ENCODE measurements around the gene UBAP1. TPM values are rescaled to one million over a fixed set of nuclear protein-coding genes. Genes with fewer than 3 reads are reported as not detected.
"Not testable (repeated sequence)": the region's sequence is repeated elsewhere in the genome, so short reads cannot be mapped to it uniquely, and the experiment has no call there.

The UBAP1 gene
- total RNA-seq, 1 experiment from 2014 or later, result 22.6 TPM

GRCh38 chr9:34240006-34240405, 61.2 kb downstream of the UBAP1 start:
- Histone ChIP-seq H3K9ac (ENCODE audit: low read length) (no peak overlapping the region), H3K27ac (ENCODE audit: low read length) (peak overlapping the region; percentile 27; the same call in 1 of the 2 replicates), H4K20me1 (ENCODE audit: insufficient read depth, low read depth, low read length) (no peaks in the 10 kb centered on the region), H3K9me3 (ENCODE audit: low read length) (no peaks in the 10 kb centered on the region), H3K4me1 (ENCODE audit: low read length) (peaks cover 14% of the 10 kb centered on the region), H3K79me2 (ENCODE audit: low read length) (peaks cover 55% of the 10 kb centered on the region), H3K9me2 (replicated peaks; ENCODE audit: insufficient read depth, low read length) (no peaks in the 10 kb centered on the region), H2AFZ (ENCODE audit: low read length) (no peak overlapping the region), H3K4me3 (ENCODE audit: low read length) (no peak overlapping the region), H3K4me2 (ENCODE audit: low read depth, low read length, poor library complexity, severe bottlenecking) (no peak overlapping the region), H3K36me3 (ENCODE audit: insufficient read depth, low read length) (peaks cover 32% of the 10 kb centered on the region), H3K27me3 (ENCODE audit: low read length) (no peaks in the 10 kb centered on the region)
- no peak for DNase-seq

GRCh38 chr9:34242830-34243229, 64.0 kb downstream of the UBAP1 start:
- DNase-seq, result no peak
- Histone ChIP-seq H3K9me3 (ENCODE audit: low read length) (no peaks in the 10 kb centered on the region), H3K9me2 (replicated peaks; ENCODE audit: insufficient read depth, low read length) (no peaks in the 10 kb centered on the region), H3K9ac (ENCODE audit: low read length) (no peak overlapping the region), H2AFZ (ENCODE audit: low read length) (no peak overlapping the region), H3K4me1 (ENCODE audit: low read length) (peaks cover 19% of the 10 kb centered on the region), H3K79me2 (ENCODE audit: low read length) (peaks cover 61% of the 10 kb centered on the region), H3K27ac (ENCODE audit: low read length) (no peak overlapping the region), H4K20me1 (ENCODE audit: insufficient read depth, low read depth, low read length) (no peaks in the 10 kb centered on the region), H3K36me3 (ENCODE audit: insufficient read depth, low read length) (peaks cover 22% of the 10 kb centered on the region), H3K4me3 (ENCODE audit: low read length) (no peak overlapping the region), H3K27me3 (ENCODE audit: low read length) (no peaks in the 10 kb centered on the region), H3K4me2 (ENCODE audit: low read depth, low read length, poor library complexity, severe bottlenecking) (no peak overlapping the region)

GRCh38 chr9:34245212-34245611, 66.4 kb downstream of the UBAP1 start:
- not testable (repeated sequence) for H2AFZ ChIP-seq (ENCODE audit: low read length); H3K4me3 ChIP-seq (ENCODE audit: low read length); H3K9ac ChIP-seq (ENCODE audit: low read length); H3K27ac ChIP-seq (ENCODE audit: low read length); H3K27me3 ChIP-seq (ENCODE audit: low read length); H3K4me1 ChIP-seq (ENCODE audit: low read length); H3K4me2 ChIP-seq (ENCODE audit: low read depth, low read length, poor library complexity, severe bottlenecking); H3K9me2 ChIP-seq (replicated peaks; ENCODE audit: insufficient read depth, low read length); H3K9me3 ChIP-seq (ENCODE audit: low read length); H4K20me1 ChIP-seq (ENCODE audit: insufficient read depth, low read depth, low read length); DNase-seq
- H3K79me2 ChIP-seq (ENCODE audit: low read length), result peaks cover 52% of the 10 kb centered on the region
- peaks cover 20% of the 10 kb centered on the region; the same call in 1 of the 2 replicates for H3K36me3 ChIP-seq (ENCODE audit: insufficient read depth, low read length)

GRCh38 chr9:34246453-34246852, 67.6 kb downstream of the UBAP1 start:
- Histone ChIP-seq H3K27ac (ENCODE audit: low read length) (no peak overlapping the region), H3K4me1 (ENCODE audit: low read length) (peaks cover 5% of the 10 kb centered on the region; the same call in 1 of the 2 replicates), H3K36me3 (ENCODE audit: insufficient read depth, low read length) (peaks cover 19% of the 10 kb centered on the region; the same call in 1 of the 2 replicates), H3K4me3 (ENCODE audit: low read length) (no peak overlapping the region), H3K79me2 (ENCODE audit: low read length) (peaks cover 45% of the 10 kb centered on the region), H3K9me2 (replicated peaks; ENCODE audit: insufficient read depth, low read length) (no peaks in the 10 kb centered on the region), H3K9me3 (ENCODE audit: low read length) (no peaks in the 10 kb centered on the region), H3K4me2 (ENCODE audit: low read depth, low read length, poor library complexity, severe bottlenecking) (no peak overlapping the region), H3K9ac (ENCODE audit: low read length) (no peak overlapping the region), H4K20me1 (ENCODE audit: insufficient read depth, low read depth, low read length) (0 out of 2 replicates have a peak, but pooled peaks cover 2% of the 10 kb centered on the region), H3K27me3 (ENCODE audit: low read length) (no peaks in the 10 kb centered on the region), H2AFZ (ENCODE audit: low read length) (no peak overlapping the region)
- DNase-seq, result peak; percentile 51

GRCh38 chr9:34247782-34248181, 68.9 kb downstream of the UBAP1 start:
- H3K4me3 ChIP-seq (ENCODE audit: low read length); H3K4me2 ChIP-seq (ENCODE audit: low read depth, low read length, poor library complexity, severe bottlenecking); DNase-seq; H3K27me3 ChIP-seq (ENCODE audit: low read length); H3K9me3 ChIP-seq (ENCODE audit: low read length); H3K27ac ChIP-seq (ENCODE audit: low read length); H4K20me1 ChIP-seq (ENCODE audit: insufficient read depth, low read depth, low read length); H3K9me2 ChIP-seq (replicated peaks; ENCODE audit: insufficient read depth, low read length); H2AFZ ChIP-seq (ENCODE audit: low read length); H3K9ac ChIP-seq (ENCODE audit: low read length): not testable (repeated sequence)
- Histone ChIP-seq H3K4me1 (ENCODE audit: low read length) (peaks cover 13% of the 10 kb centered on the region), H3K36me3 (ENCODE audit: insufficient read depth, low read length) (peaks cover 14% of the 10 kb centered on the region; the same call in 1 of the 2 replicates), H3K79me2 (ENCODE audit: low read length) (peaks cover 37% of the 10 kb centered on the region)

GRCh38 chr9:34249274-34249673, 70.4 kb downstream of the UBAP1 start:
- H3K27me3 ChIP-seq (ENCODE audit: low read length), result no peaks in the 10 kb centered on the region
- peaks cover 29% of the 10 kb centered on the region for H3K79me2 ChIP-seq (ENCODE audit: low read length)
- no peak overlapping the region for H3K4me2 ChIP-seq (ENCODE audit: low read depth, low read length, poor library complexity, severe bottlenecking)
- peaks cover 9% of the 10 kb centered on the region; the same call in 1 of the 2 replicates for H3K36me3 ChIP-seq (ENCODE audit: insufficient read depth, low read length)
- no peak overlapping the region for H2AFZ ChIP-seq (ENCODE audit: low read length)
- 0 out of 2 replicates have a peak, but pooled peaks cover 2% of the 10 kb centered on the region for H4K20me1 ChIP-seq (ENCODE audit: insufficient read depth, low read depth, low read length)
- peaks cover 19% of the 10 kb centered on the region for H3K4me1 ChIP-seq (ENCODE audit: low read length)
- no peak overlapping the region for H3K4me3 ChIP-seq (ENCODE audit: low read length)
- H3K9ac ChIP-seq (ENCODE audit: low read length), result no peak overlapping the region
- H3K9me2 ChIP-seq (replicated peaks; ENCODE audit: insufficient read depth, low read length), result no peaks in the 10 kb centered on the region
- no peak for DNase-seq
- no peaks in the 10 kb centered on the region for H3K9me3 ChIP-seq (ENCODE audit: low read length)
- no peak overlapping the region for H3K27ac ChIP-seq (ENCODE audit: low read length)

GRCh38 chr9:34250721-34251120, 71.9 kb downstream of the UBAP1 start:
- H3K27me3 ChIP-seq (ENCODE audit: low read length), result no peaks in the 10 kb centered on the region
- H3K9me2 ChIP-seq (replicated peaks; ENCODE audit: insufficient read depth, low read length), result no peaks in the 10 kb centered on the region
- 0 out of 2 replicates have a peak, but pooled peaks cover 2% of the 10 kb centered on the region for H4K20me1 ChIP-seq (ENCODE audit: insufficient read depth, low read depth, low read length)
- H3K79me2 ChIP-seq (ENCODE audit: low read length), result peaks cover 29% of the 10 kb centered on the region
- peaks cover 19% of the 10 kb centered on the region for H3K4me1 ChIP-seq (ENCODE audit: low read length)
- no peak overlapping the region for H3K27ac ChIP-seq (ENCODE audit: low read length)
- DNase-seq, result no peak
- no peak overlapping the region for H3K4me2 ChIP-seq (ENCODE audit: low read depth, low read length, poor library complexity, severe bottlenecking)
- H3K9me3 ChIP-seq (ENCODE audit: low read length), result no peaks in the 10 kb centered on the region
- no peak overlapping the region for H3K4me3 ChIP-seq (ENCODE audit: low read length)
- H2AFZ ChIP-seq (ENCODE audit: low read length), result no peak overlapping the region
- H3K36me3 ChIP-seq (ENCODE audit: insufficient read depth, low read length), result peaks cover 9% of the 10 kb centered on the region; the same call in 1 of the 2 replicates
- no peak overlapping the region for H3K9ac ChIP-seq (ENCODE audit: low read length)

GRCh38 chr9:34252016-34252415, 73.2 kb downstream of the UBAP1 start:
- H3K27me3 ChIP-seq (ENCODE audit: low read length), result no peaks in the 10 kb centered on the region
- peaks cover 7% of the 10 kb centered on the region; the same call in 1 of the 2 replicates for H3K36me3 ChIP-seq (ENCODE audit: insufficient read depth, low read length)
- H3K9me3 ChIP-seq (ENCODE audit: low read length), result no peaks in the 10 kb centered on the region
- no peak overlapping the region for H3K9ac ChIP-seq (ENCODE audit: low read length)
- H3K4me2 ChIP-seq (ENCODE audit: low read depth, low read length, poor library complexity, severe bottlenecking), result no peak overlapping the region
- peaks cover 19% of the 10 kb centered on the region for H3K79me2 ChIP-seq (ENCODE audit: low read length)
- H3K9me2 ChIP-seq (replicated peaks; ENCODE audit: insufficient read depth, low read length), result no peaks in the 10 kb centered on the region
- no peak overlapping the region for H2AFZ ChIP-seq (ENCODE audit: low read length)
- H3K27ac ChIP-seq (ENCODE audit: low read length), result peak overlapping the region; percentile 32; the same call in 1 of the 2 replicates
- H4K20me1 ChIP-seq (ENCODE audit: insufficient read depth, low read depth, low read length), result 0 out of 2 replicates have a peak, but pooled peaks cover 2% of the 10 kb centered on the region
- H3K4me3 ChIP-seq (ENCODE audit: low read length), result no peak overlapping the region
- no peak for DNase-seq
- peaks cover 26% of the 10 kb centered on the region for H3K4me1 ChIP-seq (ENCODE audit: low read length)

Data from Karpas-422 (cell line).